DND-41 (cell line): ENCODE measurements around the gene ANGPTL4.
"Not testable (repeated sequence)": the region's sequence is repeated elsewhere in the genome, so short reads cannot be mapped to it uniquely, and the experiment has no call there.

Source experiments
- ATAC-seq: fragments of 200-7000 bp; cut with Tn5 transposase; 3 replicates; pipeline ENCODE4 v1.9.1; 2021; ENCODE audit warnings: low read depth; ENCODE audit not compliant: insufficient read depth
- DNase-seq: peaks from one replicate; pipeline ENCODE4 v3.0.0-alpha.2; 2020
- H2AFZ ChIP-seq: 2 replicates; pipeline ENCODE4 v1.6.0; 2012; ENCODE audit warnings: low read depth, low read length
- H3K27ac ChIP-seq: 2 replicates; pipeline ENCODE4 v1.5.1; 2012; ENCODE audit warnings: low read length, inconsistent platforms
- H3K27me3 ChIP-seq: fragments of 200-600 bp; sonication (generic); 2 replicates; pipeline ENCODE4 v1.6.0; 2012; ENCODE audit warnings: low read length, mild to moderate bottlenecking, inconsistent platforms; ENCODE audit not compliant: insufficient read depth, poor library complexity
- H3K36me3 ChIP-seq: 2 replicates; pipeline ENCODE4 v1.5.1; 2012; ENCODE audit warnings: low read length, inconsistent platforms; ENCODE audit not compliant: insufficient read depth
- H3K4me1 ChIP-seq: 2 replicates; pipeline ENCODE4 v1.5.1; 2012; ENCODE audit warnings: mild to moderate bottlenecking, low read length; ENCODE audit not compliant: insufficient read depth
- H3K4me2 ChIP-seq: 2 replicates; pipeline ENCODE4 v1.6.0; 2012; ENCODE audit warnings: mild to moderate bottlenecking, moderate library complexity, low read length, inconsistent platforms; ENCODE audit not compliant: insufficient read depth
- H3K4me3 ChIP-seq, 2 experiments: fragments of 200-600 bp in 1 of 2; shearing (Covaris generic) in 1 of 2; 2 replicates each; pipeline ENCODE4 v1.5.1; 2012 to 2016; ENCODE audit warnings: inconsistent platforms in 2 of 2, low read length in 2 of 2, mild to moderate bottlenecking in 2 of 2, low read depth in 1 of 2, moderate library complexity in 1 of 2
- H3K79me2 ChIP-seq: 2 replicates; pipeline ENCODE4 v1.6.0; 2012; ENCODE audit warnings: low read length, inconsistent platforms; ENCODE audit not compliant: insufficient read depth
- H3K9ac ChIP-seq: 2 replicates; pipeline ENCODE4 v1.6.0; 2012; ENCODE audit warnings: low read depth, mild to moderate bottlenecking, inconsistent platforms, low read length, moderate library complexity
- H3K9me3 ChIP-seq: 2 replicates; pipeline ENCODE4 v1.5.1; 2012; ENCODE audit warnings: low read length, moderate library complexity, mild to moderate bottlenecking, inconsistent platforms; ENCODE audit not compliant: insufficient read depth, severe bottlenecking
- H4K20me1 ChIP-seq: 2 replicates; pipeline ENCODE4 v1.6.0; 2012; ENCODE audit warnings: low read length; ENCODE audit not compliant: insufficient read depth
- EZH2 ChIP-seq: IDR thresholded peaks from 3 replicates; pipeline ENCODE4 v1.6.1; 2012; ENCODE audit warnings: borderline replicate concordance, low read depth, mild to moderate bottlenecking, moderate library complexity, low read length, inconsistent platforms; ENCODE audit not compliant: severe bottlenecking
- TF ChIP-seq, protein P1 (sequence below): IDR thresholded peaks from 2 replicates; pipeline ENCODE4 v1.5.1; 2012; ENCODE audit warnings: borderline replicate concordance, low read length, moderate library complexity, mild to moderate bottlenecking; ENCODE audit not compliant: poor library complexity, severe bottlenecking; ENCODE audit errors: extremely low read depth

ANGPTL4 gene

DNA sequence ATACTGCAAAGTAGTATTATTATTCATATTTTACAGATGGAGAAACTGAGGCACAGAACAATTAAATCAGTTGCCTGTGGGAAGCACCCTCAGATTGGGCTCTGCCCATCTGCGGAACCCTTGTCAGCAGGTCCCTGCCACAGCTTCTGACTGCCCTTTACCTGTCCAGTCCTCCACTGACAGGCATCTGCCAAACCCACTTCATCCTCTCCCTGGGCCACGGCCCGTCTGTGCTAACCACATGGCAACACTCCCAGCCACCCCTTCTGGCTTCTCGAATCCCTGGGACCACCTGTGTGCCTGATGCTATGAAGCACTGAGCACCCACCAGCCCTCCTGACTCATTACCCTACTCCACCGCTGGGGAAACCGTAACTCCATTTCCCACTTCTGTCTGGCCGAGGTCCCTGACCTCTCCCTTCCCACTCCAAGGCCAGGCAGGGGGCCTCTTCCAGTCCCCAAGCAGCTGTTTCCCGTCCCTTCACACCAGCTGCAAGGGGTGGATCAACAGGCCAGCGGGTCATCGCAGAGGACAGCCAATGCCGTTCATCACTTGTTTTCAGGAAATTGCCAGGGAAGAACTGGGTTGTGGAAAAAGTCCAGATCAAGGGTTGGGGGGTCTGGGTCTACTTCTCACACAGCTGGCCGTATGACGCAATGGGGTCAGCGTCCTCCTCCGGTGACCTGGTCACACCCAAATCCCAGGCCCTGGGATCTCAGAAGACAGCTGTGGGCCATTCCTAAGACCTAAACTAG is 23.4 kb upstream of the ANGPTL4 start:
- ATAC-seq (no peak), DNase-seq (no peak)
- no peaks in the 10 kb centered on the region for H3K79me2 ChIP-seq
- no peaks in the 10 kb centered on the region for H3K9me3 ChIP-seq
- TF ChIP-seq, protein P1, sequence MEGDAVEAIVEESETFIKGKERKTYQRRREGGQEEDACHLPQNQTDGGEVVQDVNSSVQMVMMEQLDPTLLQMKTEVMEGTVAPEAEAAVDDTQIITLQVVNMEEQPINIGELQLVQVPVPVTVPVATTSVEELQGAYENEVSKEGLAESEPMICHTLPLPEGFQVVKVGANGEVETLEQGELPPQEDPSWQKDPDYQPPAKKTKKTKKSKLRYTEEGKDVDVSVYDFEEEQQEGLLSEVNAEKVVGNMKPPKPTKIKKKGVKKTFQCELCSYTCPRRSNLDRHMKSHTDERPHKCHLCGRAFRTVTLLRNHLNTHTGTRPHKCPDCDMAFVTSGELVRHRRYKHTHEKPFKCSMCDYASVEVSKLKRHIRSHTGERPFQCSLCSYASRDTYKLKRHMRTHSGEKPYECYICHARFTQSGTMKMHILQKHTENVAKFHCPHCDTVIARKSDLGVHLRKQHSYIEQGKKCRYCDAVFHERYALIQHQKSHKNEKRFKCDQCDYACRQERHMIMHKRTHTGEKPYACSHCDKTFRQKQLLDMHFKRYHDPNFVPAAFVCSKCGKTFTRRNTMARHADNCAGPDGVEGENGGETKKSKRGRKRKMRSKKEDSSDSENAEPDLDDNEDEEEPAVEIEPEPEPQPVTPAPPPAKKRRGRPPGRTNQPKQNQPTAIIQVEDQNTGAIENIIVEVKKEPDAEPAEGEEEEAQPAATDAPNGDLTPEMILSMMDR = no peak
- no peak for TF ChIP-seq EZH2
- no peak overlapping the region for H3K27ac ChIP-seq
- H2AFZ ChIP-seq = no peak overlapping the region
- H3K27me3 ChIP-seq = no peaks in the 10 kb centered on the region
- no peak overlapping the region for H3K4me2 ChIP-seq
- no peak overlapping the region for H3K9ac ChIP-seq
- no peak overlapping the region for H3K4me3 ChIP-seq
- no peaks in the 10 kb centered on the region for H3K36me3 ChIP-seq
- no peaks in the 10 kb centered on the region for H3K4me1 ChIP-seq
- H4K20me1 ChIP-seq = no peaks in the 10 kb centered on the region

DNA sequence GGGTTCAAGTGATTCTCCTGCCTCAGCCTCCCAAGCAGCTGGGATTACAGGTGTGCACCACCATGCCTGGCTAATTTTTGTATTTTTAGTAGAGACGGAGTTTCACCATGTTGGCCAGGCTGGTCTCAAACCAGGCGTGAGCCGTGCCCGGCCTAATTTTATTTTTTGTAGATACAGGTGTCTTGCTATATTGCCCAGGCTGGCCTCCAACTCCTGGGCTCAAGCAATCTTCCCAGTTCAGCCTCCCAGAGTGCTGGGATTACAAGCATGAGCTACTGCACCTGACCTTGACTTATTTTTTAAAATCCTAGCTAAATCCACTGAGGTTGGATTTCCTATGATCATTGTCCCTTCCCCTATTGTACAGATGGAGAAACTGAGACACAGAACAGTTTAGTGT is 22.5 kb upstream of the ANGPTL4 start:
- not testable (repeated sequence) for H3K4me3 ChIP-seq, H3K79me2 ChIP-seq, ATAC-seq, DNase-seq, H3K4me1 ChIP-seq, H3K9ac ChIP-seq, H3K27me3 ChIP-seq, H3K4me2 ChIP-seq, H3K36me3 ChIP-seq, H2AFZ ChIP-seq, H3K27ac ChIP-seq, H4K20me1 ChIP-seq, H3K9me3 ChIP-seq

DNA sequence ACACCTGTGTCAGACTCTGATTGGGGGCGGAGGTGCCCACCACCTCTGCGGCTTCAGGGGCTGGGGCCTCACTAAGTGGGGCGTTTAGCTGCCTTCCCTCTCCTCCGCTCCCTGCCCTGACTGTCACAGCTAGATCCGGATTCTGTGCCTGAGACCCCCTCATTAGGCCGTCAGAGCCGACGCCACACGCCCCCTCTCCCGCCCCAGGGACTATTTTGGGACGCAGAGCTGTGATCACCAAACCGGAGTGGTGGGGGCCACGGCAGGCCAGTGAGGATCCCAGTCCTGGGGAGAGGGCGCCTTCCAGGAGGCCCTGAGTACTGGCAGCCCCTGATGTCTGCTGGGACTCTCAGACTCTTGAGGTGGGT is 21.7 kb upstream of the ANGPTL4 start:
- H3K4me3 ChIP-seq = no peak overlapping the region
- ATAC-seq (no peak), DNase-seq (no peak)
- no peak overlapping the region for H2AFZ ChIP-seq
- H3K36me3 ChIP-seq = no peaks in the 10 kb centered on the region
- no peak overlapping the region for H3K4me2 ChIP-seq
- no peaks in the 10 kb centered on the region for H3K79me2 ChIP-seq
- no peak overlapping the region for H3K9ac ChIP-seq
- H3K27me3 ChIP-seq = no peaks in the 10 kb centered on the region
- TF ChIP-seq, protein P1 = no peak
- TF ChIP-seq EZH2 = no peak
- no peak overlapping the region for H3K27ac ChIP-seq
- H4K20me1 ChIP-seq = no peaks in the 10 kb centered on the region
- no peaks in the 10 kb centered on the region for H3K9me3 ChIP-seq
- no peaks in the 10 kb centered on the region for H3K4me1 ChIP-seq

DNA sequence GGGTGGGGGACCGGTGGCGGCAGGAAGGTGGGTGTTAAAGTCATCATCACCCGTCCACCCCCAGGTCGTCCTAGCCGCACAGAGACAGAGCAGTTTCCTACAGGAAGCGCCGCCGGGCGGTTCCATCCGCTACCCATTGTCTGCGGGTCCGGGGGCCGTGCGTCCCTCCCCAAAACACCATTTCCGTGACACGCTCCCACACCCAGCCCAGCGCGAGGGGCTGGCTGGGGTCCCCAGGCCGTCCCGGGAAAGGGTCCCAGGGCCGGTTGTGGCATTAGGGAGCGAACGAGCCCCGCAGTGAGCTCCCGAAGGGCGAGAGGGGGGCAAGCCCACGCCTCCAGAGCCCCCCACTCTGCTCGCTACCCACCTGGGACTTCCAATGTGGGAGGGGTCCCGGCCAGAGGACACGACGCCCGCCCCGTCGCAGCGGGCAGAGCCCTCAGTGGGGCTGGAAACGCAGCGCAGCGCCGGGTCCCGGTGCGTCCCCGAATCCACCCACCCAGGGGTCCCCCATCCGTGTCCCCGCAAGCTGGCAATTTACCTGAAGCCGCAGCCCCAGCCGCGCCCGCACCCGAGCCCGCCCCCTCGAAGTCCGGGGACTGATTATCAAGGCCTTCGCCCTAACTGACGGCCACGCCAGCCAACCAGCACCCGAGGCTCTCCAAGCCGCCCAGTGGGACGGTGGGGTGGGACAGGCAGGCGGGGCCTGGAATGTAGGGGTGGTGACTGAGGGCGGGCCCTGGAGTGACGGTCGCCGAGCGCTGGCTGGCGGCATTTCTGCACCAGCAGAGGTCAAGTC is 21.1 kb upstream of the ANGPTL4 start, which contains the start of gene KANK3:
TSS of gene KANK3 (minus strand) at position 579 of the 799 bp plus-strand sequence. CDS start 5,434 bp downstream, outside the sequence.
- no peak for DNase-seq
- Histone ChIP-seq H3K79me2 (no peaks in the 10 kb centered on the region), H3K27ac (no peak within 1 kb of the TSS), H3K36me3 (no peaks in the 10 kb centered on the region), H3K9me3 (no peaks in the 10 kb centered on the region), H2AFZ (no peak within 1 kb of the TSS), H3K4me3 (no peak within 1 kb of the TSS), H4K20me1 (no peaks in the 10 kb centered on the region), H3K27me3 (no peaks in the 10 kb centered on the region), H3K9ac (no peak within 1 kb of the TSS), H3K4me1 (no peaks in the 10 kb centered on the region), H3K4me2 (no peak within 1 kb of the TSS)
- no peak for ATAC-seq
- TF ChIP-seq, protein P1 = no peak
- no peak for TF ChIP-seq EZH2
